ENCODE data around the gene AMOT.
"Not testable (repeated sequence)": the region's sequence is repeated elsewhere in the genome, so short reads cannot be mapped to it uniquely, and the experiment has no call there.

The AMOT gene

GRCh38 chrX:112863850-112864249, 23.2 kb upstream of the AMOT start:
- Histone ChIP-seq H3K27me3 (ENCODE audit: control insufficient read depth in 1 of 2, insufficient read depth in 2 of 2, low read length in 2 of 2) (no peaks in the 10 kb centered on the region), H3K27ac (ENCODE audit: low read depth, low read length) (no peak overlapping the region), H3K4me1 (ENCODE audit: control insufficient read depth in 1 of 2, insufficient read depth in 2 of 2, low read length in 2 of 2) (no peaks in the 10 kb centered on the region), H3K36me3 (ENCODE audit: control insufficient read depth in 1 of 2, insufficient read depth in 2 of 2, low read length in 2 of 2) (no peaks in the 10 kb centered on the region), H3K9me3 (ENCODE audit: control insufficient read depth in 1 of 2, low read length in 2 of 2) (no peaks in the 10 kb centered on the region), H3K4me3 (ENCODE audit: low read depth in 1 of 2, low read length in 2 of 2) (no peak overlapping the region), H3K9ac (ENCODE audit: low read depth in 1 of 2, low read length in 2 of 2) (no peak overlapping the region)

DNA sequence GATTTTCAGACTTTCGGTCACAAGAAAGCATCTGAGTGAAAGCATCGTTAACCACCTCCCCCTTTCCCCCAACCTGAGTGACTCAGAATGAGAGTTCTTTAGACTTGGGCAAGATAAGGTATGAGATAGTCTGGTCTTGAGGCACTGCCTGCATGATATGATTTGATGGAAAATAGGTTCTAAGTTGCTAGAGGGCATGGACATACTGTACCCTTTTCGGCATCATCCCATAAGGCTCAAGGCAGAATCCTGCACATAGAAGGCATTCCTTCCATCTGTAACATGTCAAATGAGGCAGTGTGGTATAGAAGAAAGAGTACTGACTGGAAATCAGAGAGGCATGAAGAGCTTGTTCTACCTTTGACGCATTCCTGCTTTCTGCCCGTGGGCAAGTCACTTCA, 16.8 kb upstream of the AMOT start:
- H3K27me3 ChIP-seq (ENCODE audit: control insufficient read depth in 1 of 2, insufficient read depth in 2 of 2, low read length in 2 of 2), result no peaks in the 10 kb centered on the region
- H3K4me3 ChIP-seq (ENCODE audit: low read depth in 1 of 2, low read length in 2 of 2), result no peak overlapping the region
- no peak overlapping the region for H3K9ac ChIP-seq (ENCODE audit: low read depth in 1 of 2, low read length in 2 of 2)
- no peaks in the 10 kb centered on the region for H3K4me1 ChIP-seq (ENCODE audit: control insufficient read depth in 1 of 2, insufficient read depth in 2 of 2, low read length in 2 of 2)
- H3K36me3 ChIP-seq (ENCODE audit: control insufficient read depth in 1 of 2, insufficient read depth in 2 of 2, low read length in 2 of 2), result no peaks in the 10 kb centered on the region
- H3K27ac ChIP-seq (ENCODE audit: low read depth, low read length), result no peak overlapping the region
- H3K9me3 ChIP-seq (ENCODE audit: control insufficient read depth in 1 of 2, low read length in 2 of 2), result no peaks in the 10 kb centered on the region

DNA sequence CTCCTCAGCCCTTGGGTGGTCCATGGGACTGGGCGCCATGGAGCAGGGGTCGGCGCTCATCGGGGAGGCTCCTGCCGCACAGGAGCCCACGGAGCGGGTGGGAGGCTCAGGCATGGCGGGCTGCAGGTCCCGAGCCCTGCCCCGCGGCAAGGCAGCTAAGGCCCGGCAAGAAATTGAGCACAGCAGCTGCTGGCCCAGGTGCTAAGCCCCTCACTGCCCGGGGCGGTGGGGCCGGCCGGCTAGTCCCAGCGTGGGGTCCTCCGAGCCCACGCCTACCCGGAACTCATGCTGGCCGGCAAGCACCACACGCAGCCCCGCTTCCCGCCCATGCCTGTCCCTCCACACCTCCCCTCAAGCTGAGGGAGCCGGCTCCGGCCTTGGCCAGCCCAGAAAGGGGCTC, 14.3 kb upstream of the AMOT start:
- H3K27me3 ChIP-seq (ENCODE audit: control insufficient read depth in 1 of 2, insufficient read depth in 2 of 2, low read length in 2 of 2); H3K9me3 ChIP-seq (ENCODE audit: control insufficient read depth in 1 of 2, low read length in 2 of 2); H3K36me3 ChIP-seq (ENCODE audit: control insufficient read depth in 1 of 2, insufficient read depth in 2 of 2, low read length in 2 of 2); H3K27ac ChIP-seq (ENCODE audit: low read depth, low read length); H3K9ac ChIP-seq (ENCODE audit: low read depth in 1 of 2, low read length in 2 of 2); H3K4me3 ChIP-seq (ENCODE audit: low read depth in 1 of 2, low read length in 2 of 2): not testable (repeated sequence)
- peaks cover 0 to 13% of the 10 kb centered on the region in 2 donors for H3K4me1 ChIP-seq (ENCODE audit: control insufficient read depth in 1 of 2, insufficient read depth in 2 of 2, low read length in 2 of 2)

DNA sequence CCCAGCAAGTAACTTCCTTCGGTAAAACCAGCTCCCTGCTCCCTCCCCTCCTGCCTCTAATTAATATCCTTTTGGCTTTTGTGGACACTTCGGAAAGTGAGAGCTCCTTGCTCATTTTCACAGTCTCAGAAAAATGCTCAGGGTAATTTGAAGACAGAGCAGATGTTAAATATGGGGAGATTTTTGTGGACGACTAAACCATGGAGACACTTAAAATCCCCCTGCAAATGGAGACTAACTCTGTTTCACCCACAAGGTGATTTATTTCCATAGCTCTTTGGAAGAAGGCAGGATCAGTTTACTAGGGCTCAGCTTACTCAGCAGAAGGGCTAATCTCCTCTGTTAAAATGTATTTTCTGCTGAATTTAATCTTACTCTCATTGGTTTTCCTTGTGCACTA, 12.2 kb upstream of the AMOT start:
- Histone ChIP-seq H3K27ac (ENCODE audit: low read depth, low read length) (no peak overlapping the region), H3K4me1 (ENCODE audit: control insufficient read depth in 1 of 2, insufficient read depth in 2 of 2, low read length in 2 of 2) (peaks cover 0 to 13% of the 10 kb centered on the region in 2 donors), H3K9me3 (ENCODE audit: control insufficient read depth in 1 of 2, low read length in 2 of 2) (no peaks in the 10 kb centered on the region), H3K36me3 (ENCODE audit: control insufficient read depth in 1 of 2, insufficient read depth in 2 of 2, low read length in 2 of 2) (no peaks in the 10 kb centered on the region), H3K4me3 (ENCODE audit: low read depth in 1 of 2, low read length in 2 of 2) (no peak overlapping the region), H3K27me3 (ENCODE audit: control insufficient read depth in 1 of 2, insufficient read depth in 2 of 2, low read length in 2 of 2) (no peaks in the 10 kb centered on the region), H3K9ac (ENCODE audit: low read depth in 1 of 2, low read length in 2 of 2) (no peak overlapping the region)

DNA sequence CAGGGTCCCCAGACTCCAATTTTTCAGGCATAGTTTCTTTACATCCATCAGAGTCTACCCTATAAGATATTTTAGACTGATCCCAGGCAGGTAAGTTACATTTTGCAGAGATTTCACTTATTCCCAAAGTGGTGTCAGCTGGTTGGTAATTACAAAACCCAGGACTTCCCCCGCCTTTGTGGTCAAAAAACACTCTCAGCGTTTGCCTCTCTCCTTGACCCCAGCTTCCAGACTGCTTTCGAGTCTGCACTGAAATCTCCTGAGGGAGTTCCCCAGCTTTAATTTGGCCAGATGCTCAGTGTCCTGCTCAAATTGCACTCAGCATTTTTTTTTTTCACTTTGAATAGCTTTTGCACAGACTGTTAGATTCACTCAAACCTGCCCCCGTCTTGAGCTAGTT, 11.2 kb upstream of the AMOT start:
- H3K27me3 ChIP-seq (ENCODE audit: control insufficient read depth in 1 of 2, insufficient read depth in 2 of 2, low read length in 2 of 2), result no peaks in the 10 kb centered on the region
- no peak overlapping the region for H3K9ac ChIP-seq (ENCODE audit: low read depth in 1 of 2, low read length in 2 of 2)
- H3K4me1 ChIP-seq (ENCODE audit: control insufficient read depth in 1 of 2, insufficient read depth in 2 of 2, low read length in 2 of 2), result peaks cover 0 to 13% of the 10 kb centered on the region in 2 donors
- no peak overlapping the region for H3K27ac ChIP-seq (ENCODE audit: low read depth, low read length)
- H3K36me3 ChIP-seq (ENCODE audit: control insufficient read depth in 1 of 2, insufficient read depth in 2 of 2, low read length in 2 of 2), result no peaks in the 10 kb centered on the region
- H3K9me3 ChIP-seq (ENCODE audit: control insufficient read depth in 1 of 2, low read length in 2 of 2), result no peaks in the 10 kb centered on the region
- no peak overlapping the region for H3K4me3 ChIP-seq (ENCODE audit: low read depth in 1 of 2, low read length in 2 of 2)

DNA sequence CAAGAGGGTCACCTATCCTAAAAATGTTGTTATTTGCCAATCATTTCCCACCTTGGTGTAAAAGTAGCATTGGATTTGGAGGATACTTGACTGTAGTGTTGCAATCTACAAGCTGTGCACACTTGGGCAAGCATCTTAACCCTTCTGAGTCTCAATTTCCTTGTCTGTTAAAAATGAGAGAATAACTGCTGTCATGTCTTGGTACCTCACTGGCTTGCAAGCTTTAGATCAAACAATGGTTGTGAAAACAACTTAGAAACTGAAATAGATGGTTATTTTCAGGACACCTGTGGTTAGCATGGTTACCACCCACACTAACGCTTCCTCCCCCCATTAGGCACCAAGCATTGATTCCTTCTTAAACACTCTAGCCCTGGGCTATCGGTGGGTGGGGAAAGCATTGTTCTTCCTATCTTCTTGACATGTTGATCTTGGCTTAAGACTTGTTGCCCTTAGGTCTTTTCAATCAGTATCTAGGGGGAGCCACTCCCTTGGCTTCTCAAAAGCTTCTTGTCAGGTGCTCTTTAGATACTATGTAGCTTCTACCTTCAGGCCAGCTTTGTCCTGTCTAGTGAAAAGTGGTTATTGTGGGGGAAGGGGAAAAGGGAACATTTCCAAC, 10.6 kb upstream of the AMOT start:
- peaks cover 0 to 13% of the 10 kb centered on the region in 2 donors for H3K4me1 ChIP-seq (ENCODE audit: control insufficient read depth in 1 of 2, insufficient read depth in 2 of 2, low read length in 2 of 2)
- no peak overlapping the region for H3K27ac ChIP-seq (ENCODE audit: low read depth, low read length)
- H3K4me3 ChIP-seq (ENCODE audit: low read depth in 1 of 2, low read length in 2 of 2), result no peak overlapping the region
- no peaks in the 10 kb centered on the region for H3K9me3 ChIP-seq (ENCODE audit: control insufficient read depth in 1 of 2, low read length in 2 of 2)
- no peaks in the 10 kb centered on the region for H3K36me3 ChIP-seq (ENCODE audit: control insufficient read depth in 1 of 2, insufficient read depth in 2 of 2, low read length in 2 of 2)
- no peak overlapping the region for H3K9ac ChIP-seq (ENCODE audit: low read depth in 1 of 2, low read length in 2 of 2)
- H3K27me3 ChIP-seq (ENCODE audit: control insufficient read depth in 1 of 2, insufficient read depth in 2 of 2, low read length in 2 of 2), result no peaks in the 10 kb centered on the region

DNA sequence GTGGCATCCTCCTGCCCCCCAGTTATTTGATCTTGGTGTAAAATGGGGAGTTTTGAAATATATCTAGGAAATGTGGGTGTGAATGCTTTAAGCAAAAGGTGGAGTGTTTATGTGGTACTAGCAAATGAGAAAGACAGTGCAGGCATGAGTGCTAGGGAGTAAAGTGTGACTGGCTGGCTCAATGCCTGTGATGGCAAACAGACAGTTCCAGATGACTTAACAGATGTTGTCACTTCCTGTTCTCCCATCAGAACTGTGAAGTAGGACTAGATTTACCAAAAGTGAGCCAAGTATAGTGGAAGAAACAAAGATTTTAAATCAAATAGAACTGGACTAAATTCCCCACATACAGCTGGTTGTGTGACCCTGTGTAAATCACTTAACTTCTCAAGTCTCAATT, 8.4 kb upstream of the AMOT start:
- no peak overlapping the region for H3K4me3 ChIP-seq (ENCODE audit: low read depth in 1 of 2, low read length in 2 of 2)
- peaks cover 0 to 13% of the 10 kb centered on the region in 2 donors for H3K4me1 ChIP-seq (ENCODE audit: control insufficient read depth in 1 of 2, insufficient read depth in 2 of 2, low read length in 2 of 2)
- no peaks in the 10 kb centered on the region for H3K27me3 ChIP-seq (ENCODE audit: control insufficient read depth in 1 of 2, insufficient read depth in 2 of 2, low read length in 2 of 2)

DNA sequence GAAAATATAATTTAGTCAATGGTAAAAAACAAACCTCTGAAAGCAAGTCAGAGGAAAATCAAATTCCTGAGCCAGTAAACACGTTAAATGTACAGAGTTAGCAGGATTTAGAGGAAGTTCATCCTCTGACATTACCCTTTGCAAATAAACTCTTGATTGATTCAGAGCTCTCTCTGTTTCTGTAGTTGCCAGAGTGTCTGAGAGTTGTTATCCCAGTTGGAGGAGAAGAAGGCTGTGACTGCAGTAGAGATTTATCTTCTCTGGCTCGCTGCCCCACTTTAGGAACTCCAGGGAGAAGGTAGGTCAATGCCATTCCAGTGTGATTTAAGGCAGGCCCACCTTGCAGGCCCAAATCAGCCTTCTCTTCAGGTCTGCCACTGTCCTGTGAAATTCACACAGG, 6.2 kb upstream of the AMOT start:
- Histone ChIP-seq H3K9me3 (ENCODE audit: control insufficient read depth in 1 of 2, low read length in 2 of 2) (no peaks in the 10 kb centered on the region), H3K4me1 (ENCODE audit: control insufficient read depth in 1 of 2, insufficient read depth in 2 of 2, low read length in 2 of 2) (peaks cover 0 to 10% of the 10 kb centered on the region in 2 donors), H3K27me3 (ENCODE audit: control insufficient read depth in 1 of 2, insufficient read depth in 2 of 2, low read length in 2 of 2) (no peaks in the 10 kb centered on the region), H3K9ac (ENCODE audit: low read depth in 1 of 2, low read length in 2 of 2) (no peak overlapping the region), H3K27ac (ENCODE audit: low read depth, low read length) (no peak overlapping the region), H3K4me3 (ENCODE audit: low read depth in 1 of 2, low read length in 2 of 2) (no peak overlapping the region), H3K36me3 (ENCODE audit: control insufficient read depth in 1 of 2, insufficient read depth in 2 of 2, low read length in 2 of 2) (no peaks in the 10 kb centered on the region)

More for the DNA sequence above, 8.4 kb upstream of the AMOT start:
- Histone ChIP-seq H3K27ac (ENCODE audit: low read depth, low read length) (no peak overlapping the region), H3K36me3 (ENCODE audit: control insufficient read depth in 1 of 2, insufficient read depth in 2 of 2, low read length in 2 of 2) (no peaks in the 10 kb centered on the region), H3K9me3 (ENCODE audit: control insufficient read depth in 1 of 2, low read length in 2 of 2) (no peaks in the 10 kb centered on the region), H3K9ac (ENCODE audit: low read depth in 1 of 2, low read length in 2 of 2) (no peak overlapping the region)

DNA sequence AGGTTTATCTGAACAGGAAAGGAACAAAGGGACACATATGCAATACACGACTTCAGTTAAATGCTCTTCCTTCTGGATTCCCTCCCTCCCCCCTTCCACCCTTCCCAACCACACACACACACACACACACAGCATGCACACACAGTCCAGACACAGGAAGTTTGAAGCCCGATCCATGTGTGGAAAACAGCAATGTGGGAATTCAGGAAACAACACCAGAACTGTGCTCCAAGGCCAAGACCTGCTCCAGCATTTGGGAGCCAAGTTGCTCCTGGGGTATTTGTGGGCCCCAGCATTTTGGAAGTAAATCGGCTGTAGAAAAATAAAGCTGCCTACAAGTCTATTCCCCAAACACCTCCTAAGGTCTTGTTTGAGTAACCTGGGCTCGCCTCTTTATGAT, 5.6 kb upstream of the AMOT start:
- Histone ChIP-seq H3K4me1 (ENCODE audit: control insufficient read depth in 1 of 2, insufficient read depth in 2 of 2, low read length in 2 of 2) (peaks cover 0 to 5% of the 10 kb centered on the region in 2 donors), H3K4me3 (ENCODE audit: low read depth in 1 of 2, low read length in 2 of 2) (no peak overlapping the region), H3K9me3 (ENCODE audit: control insufficient read depth in 1 of 2, low read length in 2 of 2) (no peaks in the 10 kb centered on the region), H3K27ac (ENCODE audit: low read depth, low read length) (no peak overlapping the region), H3K36me3 (ENCODE audit: control insufficient read depth in 1 of 2, insufficient read depth in 2 of 2, low read length in 2 of 2) (no peaks in the 10 kb centered on the region), H3K9ac (ENCODE audit: low read depth in 1 of 2, low read length in 2 of 2) (no peak overlapping the region), H3K27me3 (ENCODE audit: control insufficient read depth in 1 of 2, insufficient read depth in 2 of 2, low read length in 2 of 2) (no peaks in the 10 kb centered on the region)

DNA sequence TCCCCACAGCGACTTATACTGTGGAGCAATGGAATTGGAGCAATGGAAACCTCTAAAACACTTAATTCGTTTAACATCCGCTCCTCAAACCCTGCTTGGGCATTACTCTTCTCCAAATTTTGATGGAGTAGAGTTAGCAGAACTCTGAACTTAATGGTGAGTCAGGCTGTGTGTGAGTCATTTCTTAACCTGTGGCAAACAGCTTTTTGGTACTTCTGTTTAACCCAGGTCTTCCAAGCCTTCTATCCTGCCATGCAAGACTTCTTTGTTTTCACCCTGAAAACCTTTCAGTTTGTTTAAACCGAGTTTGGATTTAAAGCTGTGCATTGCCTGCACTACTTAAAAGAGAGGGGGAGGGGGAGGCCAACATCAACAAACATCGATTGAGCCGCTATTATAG, 3.6 kb upstream of the AMOT start:
- H3K4me1 ChIP-seq (ENCODE audit: control insufficient read depth in 1 of 2, insufficient read depth in 2 of 2, low read length in 2 of 2), result peaks cover 0 to 4% of the 10 kb centered on the region in 2 donors
- no peak overlapping the region for H3K27ac ChIP-seq (ENCODE audit: low read depth, low read length)
- H3K4me3 ChIP-seq (ENCODE audit: low read depth in 1 of 2, low read length in 2 of 2), result no peak overlapping the region
- H3K27me3 ChIP-seq (ENCODE audit: control insufficient read depth in 1 of 2, insufficient read depth in 2 of 2, low read length in 2 of 2), result no peaks in the 10 kb centered on the region
- no peak overlapping the region for H3K9ac ChIP-seq (ENCODE audit: low read depth in 1 of 2, low read length in 2 of 2)
- no peaks in the 10 kb centered on the region for H3K36me3 ChIP-seq (ENCODE audit: control insufficient read depth in 1 of 2, insufficient read depth in 2 of 2, low read length in 2 of 2)
- H3K9me3 ChIP-seq (ENCODE audit: control insufficient read depth in 1 of 2, low read length in 2 of 2), result no peaks in the 10 kb centered on the region

DNA sequence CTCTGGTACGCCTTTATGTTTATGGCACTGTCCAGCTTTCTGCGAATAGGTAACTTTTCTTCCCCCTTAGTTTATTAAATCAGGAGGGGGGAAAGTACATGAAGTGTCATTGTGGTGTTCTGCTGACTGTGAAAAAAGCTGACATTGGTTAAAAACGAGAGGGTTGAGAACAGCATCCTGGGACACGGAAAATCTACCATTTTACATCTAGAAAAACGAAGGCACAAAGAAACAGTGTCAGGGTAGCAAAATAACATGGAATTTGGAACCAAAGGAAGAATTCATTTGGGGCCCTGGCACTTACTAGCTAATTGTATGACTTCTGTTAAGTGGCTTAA, 1.2 kb upstream of the AMOT start:
- no peaks in the 10 kb centered on the region for H3K9me3 ChIP-seq (ENCODE audit: control insufficient read depth in 1 of 2, low read length in 2 of 2)
- no peaks in the 10 kb centered on the region for H3K27me3 ChIP-seq (ENCODE audit: control insufficient read depth in 1 of 2, insufficient read depth in 2 of 2, low read length in 2 of 2)
- peaks cover 4 to 8% of the 10 kb centered on the region in 2 donors for H3K4me1 ChIP-seq (ENCODE audit: control insufficient read depth in 1 of 2, insufficient read depth in 2 of 2, low read length in 2 of 2)
- no peaks in the 10 kb centered on the region for H3K36me3 ChIP-seq (ENCODE audit: control insufficient read depth in 1 of 2, insufficient read depth in 2 of 2, low read length in 2 of 2)
- H3K9ac ChIP-seq (ENCODE audit: low read depth in 1 of 2, low read length in 2 of 2), result peak overlapping the region in 1 of 2 donors; percentile 38
- H3K4me3 ChIP-seq (ENCODE audit: low read depth in 1 of 2, low read length in 2 of 2), result peak overlapping the region; percentile 57 to 80
- H3K27ac ChIP-seq (ENCODE audit: low read depth, low read length), result no peak overlapping the region
